Measurements from ENCODE around the gene RAB11B.

GRCh38 chr19:8413629-8413995, 23.5 kb downstream of the RAB11B start:
- no peak for TF ChIP-seq EP300 (IDR thresholded peaks at IDR 0.05)
- no peak for TF ChIP-seq POLR2AphosphoS5 (IDR thresholded peaks at IDR 0.05)

Measured in stomach (tissue), 4 donors.